Measurements from ENCODE around the gene HAPLN2.

HAPLN2 gene

DNA sequence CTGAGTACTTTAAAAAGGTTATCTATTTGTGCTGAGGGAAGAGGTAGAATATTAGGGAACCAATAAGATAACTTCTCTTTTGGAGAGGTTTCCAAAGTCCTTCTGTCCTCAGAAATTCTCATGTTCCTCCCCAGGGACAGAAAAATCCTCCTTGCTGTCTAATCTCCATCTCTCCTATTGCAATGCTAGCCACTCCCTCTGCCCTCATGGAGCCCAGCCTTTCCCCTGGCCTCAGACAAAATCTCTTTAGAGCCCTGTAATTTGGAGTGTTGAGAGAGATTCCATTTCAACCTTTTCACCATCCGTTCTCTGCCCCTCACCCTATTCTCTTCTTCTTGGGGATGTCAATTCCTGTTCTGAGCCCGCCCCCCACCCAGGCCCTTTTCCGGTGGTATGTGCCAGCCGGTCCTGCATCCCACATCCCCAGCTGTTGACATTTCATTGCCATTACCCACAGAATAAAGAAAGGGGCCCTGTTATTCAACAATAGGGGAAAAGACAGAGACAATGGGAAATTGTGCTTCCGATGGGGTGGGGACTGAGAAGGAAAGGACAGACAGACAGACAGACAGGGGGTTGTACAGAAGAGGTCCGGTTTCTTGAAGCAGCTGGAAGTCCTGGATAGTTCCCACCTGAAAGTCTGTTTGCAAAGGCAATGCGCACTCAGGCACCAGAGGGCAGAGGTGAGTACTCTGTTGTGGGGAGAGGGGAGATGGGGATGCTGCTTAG is at the start of gene HAPLN2:
Gene HAPLN2 (plus strand): TSS at position 563 of the 729 bp plus-strand sequence. CDS start 4,076 bp downstream, outside the sequence.
- no peak for DNase-seq (ENCODE audit: low read depth, low spot score)
- TF ChIP-seq FOXP2 (optimal IDR thresholded peaks at IDR 0.05; ENCODE audit: control extremely low read depth, extremely low read length, insufficient read depth), result no peak
- TF ChIP-seq POLR2AphosphoS5 (IDR thresholded peaks at IDR 0.05; ENCODE audit: borderline replicate concordance, low read depth, low read length), result no peak
- TF ChIP-seq EZH2 (IDR thresholded peaks at IDR 0.05), result no peak
- H3K36me3 ChIP-seq (ENCODE audit: insufficient read depth, low read length), result no peaks in the 10 kb centered on the region
- H3K9me3 ChIP-seq (ENCODE audit: low read depth, low read length), result no peaks in the 10 kb centered on the region
- H3K4me3 ChIP-seq, result no peak within 1 kb of the TSS
- H3K27ac ChIP-seq, result no peak within 1 kb of the TSS
- no peak within 1 kb of the TSS for H3K9ac ChIP-seq (ENCODE audit: insufficient read length)

DNA sequence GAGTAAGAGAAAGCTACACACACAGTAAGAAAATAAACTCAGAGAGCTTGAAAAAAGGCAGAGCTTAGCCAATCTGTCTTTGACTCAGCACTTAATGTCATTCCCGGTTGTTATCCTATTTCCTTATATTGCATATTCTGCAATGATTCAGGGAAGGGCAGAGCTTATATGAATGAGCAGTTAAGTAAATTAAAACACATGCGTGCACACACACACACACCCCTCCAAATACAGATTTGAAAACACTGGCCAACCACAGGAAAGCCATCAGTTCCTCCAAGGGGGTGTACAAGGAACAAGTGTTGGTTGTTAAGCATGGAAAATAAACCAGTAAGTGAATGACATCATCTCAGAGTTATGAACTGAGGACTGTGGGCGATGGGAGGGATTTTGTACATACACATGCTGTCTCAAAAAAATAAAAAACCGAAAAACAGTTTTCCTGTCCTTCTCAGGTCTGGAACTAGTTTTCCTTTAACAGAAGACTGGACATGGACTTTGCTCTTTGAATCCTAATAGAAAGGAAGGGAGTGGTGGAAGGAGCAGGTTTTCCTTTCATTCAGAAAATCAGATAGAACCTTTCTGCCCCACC is 47.9 kb upstream of the HAPLN2 start:
- peak overlapping the region; percentile 81 for H3K27ac ChIP-seq
- peak; percentile 34 for DNase-seq (ENCODE audit: low read depth, low spot score)

DNA sequence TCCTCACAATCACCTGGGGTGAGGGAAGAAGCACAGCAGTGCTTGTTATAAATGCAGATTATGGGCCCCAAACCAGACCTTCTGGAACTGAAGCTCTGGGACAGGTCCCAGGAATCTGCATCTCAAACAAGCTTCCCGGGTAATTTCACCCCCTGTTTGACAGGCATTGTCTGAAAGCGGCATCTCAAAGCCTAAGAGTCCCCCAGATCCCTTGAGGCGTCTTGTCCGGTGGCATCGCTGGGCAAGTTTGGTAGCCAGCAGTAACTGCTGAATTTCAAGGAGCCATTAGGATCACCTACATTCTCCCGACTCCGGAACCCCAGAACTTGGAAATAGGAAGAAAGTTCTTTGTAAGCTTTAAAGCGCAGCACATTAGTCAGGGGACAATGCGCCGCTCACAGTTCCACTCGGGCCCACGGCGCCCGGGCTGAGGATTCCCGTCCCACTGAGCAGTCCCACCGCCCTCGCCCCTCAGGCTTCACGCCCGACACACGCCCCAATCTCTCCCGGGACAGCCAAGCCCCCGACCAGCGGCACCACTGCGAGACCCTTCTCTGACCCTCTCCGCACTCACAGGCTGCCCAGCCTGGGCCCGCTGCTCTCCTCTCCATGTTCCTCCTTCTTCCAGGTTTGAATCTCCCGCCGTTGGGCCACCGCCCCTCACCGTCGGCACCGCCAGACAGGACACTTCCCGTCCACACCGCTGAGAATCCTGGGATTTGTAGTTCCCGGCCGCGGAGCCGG is 47.1 kb upstream of the HAPLN2 start, which contains the start of gene IQGAP3:
Gene IQGAP3 (minus strand): TSS at position 647 of the 744 bp plus-strand sequence. CDS start 36 bp downstream, at position 611.
- DNase-seq (ENCODE audit: low read depth, low spot score), result no peak
- Histone ChIP-seq H3K4me3 (peak within 1 kb of the TSS; percentile 98), H3K27ac (peak within 1 kb of the TSS; percentile 81; the same call in 1 of the 2 replicates), H3K9me3 (ENCODE audit: low read depth, low read length) (no peaks in the 10 kb centered on the region), H3K36me3 (ENCODE audit: insufficient read depth, low read length) (peaks cover 7% of the 10 kb centered on the region), H3K9ac (ENCODE audit: insufficient read length) (peak within 1 kb of the TSS; percentile 79)
- TF ChIP-seq FOXP2 (optimal IDR thresholded peaks at IDR 0.05; ENCODE audit: control extremely low read depth, extremely low read length, insufficient read depth) (no peak), POLR2AphosphoS5 (IDR thresholded peaks at IDR 0.05; ENCODE audit: borderline replicate concordance, low read depth, low read length) (peak; percentile 47; the same call in 1 of the 2 replicates)

More for the DNA sequence above, 47.9 kb upstream of the HAPLN2 start:
- H3K4me3 ChIP-seq, result peak overlapping the region; percentile 98
- no peak for TF ChIP-seq POLR2AphosphoS5 (IDR thresholded peaks at IDR 0.05; ENCODE audit: borderline replicate concordance, low read depth, low read length)
- TF ChIP-seq EZH2 (IDR thresholded peaks at IDR 0.05), result no peak
- no peak for TF ChIP-seq FOXP2 (optimal IDR thresholded peaks at IDR 0.05; ENCODE audit: control extremely low read depth, extremely low read length, insufficient read depth)
- H3K9me3 ChIP-seq (ENCODE audit: low read depth, low read length), result no peaks in the 10 kb centered on the region
- peak overlapping the region; percentile 79 for H3K9ac ChIP-seq (ENCODE audit: insufficient read length)
- peaks cover 7% of the 10 kb centered on the region for H3K36me3 ChIP-seq (ENCODE audit: insufficient read depth, low read length)

- Histone ChIP-seq H3K4me3 (peak overlapping the region; percentile 98), H3K27ac (no peak overlapping the region), H3K9ac (ENCODE audit: insufficient read length) (no peak overlapping the region), H3K36me3 (ENCODE audit: insufficient read depth, low read length) (peaks cover 7% of the 10 kb centered on the region), H3K9me3 (ENCODE audit: low read depth, low read length) (no peaks in the 10 kb centered on the region)
- TF ChIP-seq EZH2 (IDR thresholded peaks at IDR 0.05), result no peak
- TF ChIP-seq POLR2AphosphoS5 (IDR thresholded peaks at IDR 0.05; ENCODE audit: borderline replicate concordance, low read depth, low read length), result no peak
- no peak for TF ChIP-seq FOXP2 (optimal IDR thresholded peaks at IDR 0.05; ENCODE audit: control extremely low read depth, extremely low read length, insufficient read depth)
- DNase-seq (ENCODE audit: low read depth, low spot score), result no peak
Observed at GRCh38 chr1:156572663-156573018, 46.6 kb upstream of the HAPLN2 start.

DNA sequence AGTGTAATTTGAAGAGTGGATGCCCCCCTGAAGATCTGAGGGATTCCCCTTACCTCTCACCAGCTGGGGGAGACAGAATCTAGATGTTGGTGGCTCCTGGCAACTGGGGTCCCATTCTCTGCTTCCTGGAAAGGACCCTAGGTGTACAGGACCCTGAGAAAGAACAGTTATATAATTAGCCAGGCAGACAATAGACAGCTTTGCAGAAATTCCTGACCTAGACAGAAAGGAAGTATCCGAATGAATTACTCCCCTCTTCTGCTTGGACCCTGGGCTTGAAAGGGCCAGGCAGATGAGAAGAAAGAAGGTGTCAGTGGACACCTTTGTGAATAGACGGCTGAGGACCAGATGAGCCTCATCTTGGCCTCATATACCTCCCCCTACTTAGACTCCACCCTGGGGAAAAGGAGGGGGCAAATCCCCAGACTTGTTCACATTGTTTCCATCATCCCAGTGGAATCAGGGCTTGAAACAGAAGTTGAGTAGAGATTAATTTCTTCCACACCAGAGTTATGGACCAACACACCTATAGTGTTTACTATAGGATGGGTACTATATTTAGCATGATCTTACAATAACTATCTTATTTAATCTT is 45.1 kb upstream of the HAPLN2 start:
- TF ChIP-seq FOXP2 (optimal IDR thresholded peaks at IDR 0.05; ENCODE audit: control extremely low read depth, extremely low read length, insufficient read depth) (no peak), EZH2 (IDR thresholded peaks at IDR 0.05) (no peak), POLR2AphosphoS5 (IDR thresholded peaks at IDR 0.05; ENCODE audit: borderline replicate concordance, low read depth, low read length) (no peak)
- Histone ChIP-seq H3K9me3 (ENCODE audit: low read depth, low read length) (no peaks in the 10 kb centered on the region), H3K9ac (ENCODE audit: insufficient read length) (no peak overlapping the region), H3K36me3 (ENCODE audit: insufficient read depth, low read length) (peaks cover under 1% of the 10 kb centered on the region; the same call in 1 of the 2 replicates), H3K4me3 (no peak overlapping the region), H3K27ac (no peak overlapping the region)
- DNase-seq (ENCODE audit: low read depth, low spot score), result no peak

- no peak for DNase-seq (ENCODE audit: low read depth, low spot score)
- TF ChIP-seq EZH2 (IDR thresholded peaks at IDR 0.05), result no peak
- TF ChIP-seq FOXP2 (optimal IDR thresholded peaks at IDR 0.05; ENCODE audit: control extremely low read depth, extremely low read length, insufficient read depth), result no peak
- no peak for TF ChIP-seq POLR2AphosphoS5 (IDR thresholded peaks at IDR 0.05; ENCODE audit: borderline replicate concordance, low read depth, low read length)
- H3K36me3 ChIP-seq (ENCODE audit: insufficient read depth, low read length), result no peaks in the 10 kb centered on the region
- no peaks in the 10 kb centered on the region for H3K9me3 ChIP-seq (ENCODE audit: low read depth, low read length)
- no peak overlapping the region for H3K4me3 ChIP-seq
- no peak overlapping the region for H3K9ac ChIP-seq (ENCODE audit: insufficient read length)
- H3K27ac ChIP-seq, result no peak overlapping the region
Observed at GRCh38 chr1:156577550-156577949, 41.7 kb upstream of the HAPLN2 start.

- Histone ChIP-seq H3K36me3 (ENCODE audit: insufficient read depth, low read length) (no peaks in the 10 kb centered on the region), H3K4me3 (no peak overlapping the region), H3K9me3 (ENCODE audit: low read depth, low read length) (no peaks in the 10 kb centered on the region), H3K27ac (no peak overlapping the region), H3K9ac (ENCODE audit: insufficient read length) (no peak overlapping the region)
- DNase-seq (ENCODE audit: low read depth, low spot score), result no peak
- TF ChIP-seq EZH2 (IDR thresholded peaks at IDR 0.05) (no peak), FOXP2 (optimal IDR thresholded peaks at IDR 0.05; ENCODE audit: control extremely low read depth, extremely low read length, insufficient read depth) (no peak), POLR2AphosphoS5 (IDR thresholded peaks at IDR 0.05; ENCODE audit: borderline replicate concordance, low read depth, low read length) (no peak)
Observed at GRCh38 chr1:156578055-156578454, 41.2 kb upstream of the HAPLN2 start.

DNA sequence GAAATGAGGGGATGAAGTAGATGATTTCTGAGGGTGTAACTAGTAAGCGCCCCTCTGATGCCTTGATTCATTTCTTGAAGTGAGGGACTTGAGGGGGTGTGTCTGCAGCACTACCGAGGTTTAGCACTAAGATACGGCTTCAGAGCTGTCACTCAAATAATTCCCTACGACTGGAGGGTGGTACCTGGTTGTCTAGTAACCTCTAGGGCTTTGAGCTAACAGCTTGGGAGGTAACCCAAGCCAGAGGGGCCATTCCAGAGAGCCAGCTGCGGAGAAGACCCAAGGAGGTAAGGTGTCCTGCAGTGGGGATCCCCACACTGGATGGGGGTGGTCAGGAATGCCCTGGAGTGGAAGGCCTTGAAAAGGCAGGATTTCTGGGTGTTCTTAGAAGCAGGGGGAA is 39.7 kb upstream of the HAPLN2 start, which contains the start of gene TTC24:
Gene TTC24 (plus strand): TSS at position 252 of the 400 bp plus-strand sequence. CDS start 1,642 bp downstream, outside the sequence.
- Histone ChIP-seq H3K9ac (ENCODE audit: insufficient read length) (no peak within 1 kb of the TSS), H3K4me3 (no peak within 1 kb of the TSS), H3K9me3 (ENCODE audit: low read depth, low read length) (no peaks in the 10 kb centered on the region), H3K36me3 (ENCODE audit: insufficient read depth, low read length) (no peaks in the 10 kb centered on the region), H3K27ac (no peak within 1 kb of the TSS)
- TF ChIP-seq POLR2AphosphoS5 (IDR thresholded peaks at IDR 0.05; ENCODE audit: borderline replicate concordance, low read depth, low read length) (no peak), EZH2 (IDR thresholded peaks at IDR 0.05) (no peak), FOXP2 (optimal IDR thresholded peaks at IDR 0.05; ENCODE audit: control extremely low read depth, extremely low read length, insufficient read depth) (no peak)
- no peak for DNase-seq (ENCODE audit: low read depth, low spot score)

Data from SK-N-MC (cell line).